NCI-H1105 (cell line): ENCODE data around the gene LSM5.
"Not testable (repeated sequence)": the region's sequence is repeated elsewhere in the genome, so short reads cannot be mapped to it uniquely, and the experiment has no call there.

ENCODE experiments used
- DNase-seq: peaks from one replicate; lab custom pipeline; 2025; lab: John Stamatoyannopoulos, UW

Gene LSM5

DNA sequence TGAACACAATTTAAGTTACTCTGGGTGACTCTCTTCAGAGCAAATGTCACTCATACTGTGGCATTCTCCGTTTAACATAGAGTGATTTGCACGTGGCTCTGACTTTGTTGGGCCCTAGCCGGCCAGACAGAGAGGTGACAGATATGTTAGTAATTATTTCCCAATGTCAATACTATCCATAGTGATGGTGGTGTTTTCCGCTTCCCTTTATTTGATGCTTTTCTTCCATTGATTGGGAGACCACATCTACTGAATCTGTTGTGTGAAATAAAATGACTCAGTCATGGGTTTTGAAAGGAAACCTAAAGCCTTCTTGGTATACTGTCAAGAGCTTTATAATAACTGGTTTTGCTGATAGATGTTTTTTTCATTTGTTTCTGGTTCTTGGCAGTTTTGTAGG, 12.5 kb upstream of the LSM5 start:
- DNase-seq, result no peak

DNA sequence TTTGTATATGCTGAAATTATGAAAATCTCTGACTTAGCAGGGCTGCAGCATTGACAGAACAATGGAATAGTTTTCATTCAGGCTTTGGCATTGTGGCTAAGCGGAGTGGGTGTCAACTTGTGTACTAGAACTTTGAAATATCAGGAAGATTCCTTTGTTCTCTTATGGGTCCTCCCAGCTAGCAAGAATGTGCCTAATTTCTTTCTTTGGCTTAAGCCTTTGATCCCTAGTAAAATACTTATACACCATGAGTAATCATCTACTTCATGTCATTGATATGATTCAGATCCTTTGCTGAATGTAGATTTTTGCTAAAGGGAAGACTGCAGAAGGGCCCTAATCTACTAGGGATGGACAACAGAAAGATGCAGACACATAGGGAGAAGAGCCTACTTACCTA, 11.3 kb upstream of the LSM5 start:
- DNase-seq, result no peak

DNA sequence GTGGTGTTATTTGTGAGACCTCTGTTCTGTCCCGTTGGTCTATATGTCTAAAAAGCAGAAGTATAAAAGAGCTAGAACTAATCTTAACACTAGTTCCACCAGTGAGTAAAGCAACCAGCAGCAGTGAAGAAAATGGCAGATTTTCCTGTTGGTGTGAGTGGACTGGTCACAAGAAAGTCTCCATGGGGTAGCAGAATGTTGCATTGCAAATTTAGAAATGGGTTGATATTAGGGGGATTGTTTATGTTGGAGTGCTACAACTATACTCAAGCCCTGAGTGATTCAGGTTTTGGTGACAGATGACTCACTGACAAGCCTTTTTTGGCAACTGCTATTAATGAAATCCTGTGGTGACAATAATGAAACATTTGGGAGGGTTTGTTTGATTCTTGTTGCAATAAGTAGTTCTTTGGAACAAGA, 10.8 kb upstream of the LSM5 start:
- no peak for DNase-seq

DNA sequence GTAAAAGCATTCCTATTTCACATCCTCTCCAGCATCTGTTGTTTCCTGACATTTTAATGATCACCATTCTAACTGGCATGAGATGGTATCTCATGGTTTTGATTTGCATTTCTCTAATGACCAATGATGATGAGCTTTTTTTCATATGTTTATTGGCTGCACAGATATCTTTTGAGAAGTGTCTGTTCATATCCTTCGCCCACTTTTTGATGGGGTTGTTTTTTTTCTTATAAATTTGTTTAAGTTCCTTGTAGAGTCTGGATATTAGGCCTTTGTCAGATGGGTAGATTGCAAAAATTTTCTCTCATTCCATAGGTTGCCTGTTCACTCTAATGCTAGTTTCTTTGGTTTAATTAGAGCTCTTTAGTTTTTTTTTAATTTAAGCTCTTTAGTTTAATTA, 10.0 kb upstream of the LSM5 start:
- DNase-seq, result not testable (repeated sequence)

DNA sequence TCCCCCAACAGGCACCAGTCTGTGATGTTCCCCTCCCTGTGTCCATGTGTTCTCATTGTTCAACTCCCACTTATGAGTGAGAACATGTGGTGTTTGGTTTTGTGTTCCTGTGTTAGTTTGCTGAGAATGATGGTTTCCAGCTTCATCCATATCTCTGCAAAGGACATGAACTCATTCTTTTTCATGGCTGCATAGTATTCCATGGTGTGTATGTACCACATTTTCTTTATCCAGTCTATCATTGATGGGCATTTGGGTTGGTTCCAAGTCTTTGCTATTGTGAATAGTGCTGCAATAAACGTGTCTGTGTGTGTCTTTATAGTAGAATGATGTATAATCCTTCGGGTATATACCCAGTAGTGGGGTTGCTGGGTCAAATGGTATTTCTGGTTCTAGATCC, 9.6 kb upstream of the LSM5 start:
- not testable (repeated sequence) for DNase-seq

DNA sequence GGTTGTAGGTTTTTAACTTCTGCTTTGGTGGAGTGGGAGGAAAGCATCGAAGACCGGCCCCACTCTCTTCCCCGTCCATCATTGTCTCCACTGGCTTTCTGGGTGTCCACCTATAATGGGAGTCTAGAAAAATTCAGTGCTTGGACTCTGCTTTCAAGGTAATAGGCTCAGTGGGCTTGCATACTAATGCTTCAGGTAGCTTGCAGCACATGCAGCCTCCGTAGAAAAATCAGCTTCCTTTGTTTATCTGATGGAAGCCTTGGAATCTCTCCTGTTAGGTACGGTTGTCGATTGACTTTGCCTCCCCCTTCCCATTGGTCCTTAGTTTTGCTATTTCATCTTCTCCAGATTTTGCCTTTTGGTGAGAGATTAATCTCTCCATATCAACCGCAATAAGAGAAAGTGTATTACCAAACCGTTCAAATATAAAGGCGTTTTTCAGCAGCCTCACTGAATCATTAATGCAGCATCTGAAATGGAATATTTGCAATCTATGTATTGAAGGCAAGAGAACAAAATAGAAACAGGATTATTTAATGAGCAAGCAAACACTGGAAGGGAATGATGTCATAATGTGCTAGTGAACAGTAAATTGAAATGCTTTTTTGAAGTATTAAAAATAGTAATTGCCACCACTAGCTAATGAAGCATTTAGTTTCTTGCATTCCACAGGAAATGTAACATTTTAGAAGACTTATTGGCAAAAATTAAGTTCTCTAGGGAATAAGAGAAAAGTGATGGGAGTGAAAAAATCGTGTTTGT, 6.1 kb upstream of the LSM5 start:
- peak; percentile 22 for DNase-seq

DNA sequence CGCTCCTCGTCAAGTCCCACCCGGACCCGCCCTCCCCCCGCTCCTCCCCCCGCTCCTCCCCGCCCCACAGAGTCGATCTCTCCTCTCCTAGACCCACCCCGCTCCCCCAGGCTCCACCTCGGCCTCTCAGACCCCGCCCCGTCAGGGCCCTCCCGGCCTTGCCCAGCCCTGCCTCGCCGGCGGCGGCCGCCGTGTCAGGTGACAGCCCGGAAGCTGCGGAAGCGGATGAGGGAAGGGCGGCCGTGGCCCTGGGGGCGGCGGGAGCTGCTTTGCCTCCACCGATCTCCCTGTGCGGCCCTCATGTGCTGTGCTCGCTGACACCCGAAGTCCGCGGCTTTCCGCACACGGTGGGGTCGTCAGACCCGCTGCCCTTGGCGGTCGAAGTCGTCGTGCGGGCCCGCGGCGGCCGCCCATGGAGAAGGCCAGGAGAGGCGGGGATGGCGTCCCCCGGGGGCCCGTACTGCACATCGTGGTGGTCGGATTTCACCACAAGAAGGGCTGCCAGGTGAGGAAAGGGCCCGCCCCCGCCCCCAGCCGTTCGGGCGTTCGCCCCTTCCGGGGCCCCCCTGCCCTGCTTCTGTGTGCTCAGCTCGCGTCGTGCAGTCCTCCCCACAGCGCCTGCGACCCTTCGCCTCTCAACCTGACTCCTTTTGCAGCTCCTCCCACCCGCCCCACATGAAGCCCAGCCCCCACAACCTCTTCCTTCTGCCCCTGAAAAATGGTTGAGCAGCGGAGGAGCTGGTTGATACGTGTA, 5.3 kb upstream of the LSM5 start, which contains the start of gene AVL9:
AVL9 (plus strand) TSS at position 192 of the 754 bp plus-strand sequence; CDS start at position 413, 221 bp downstream.
- DNase-seq, result peak; percentile 95

DNA sequence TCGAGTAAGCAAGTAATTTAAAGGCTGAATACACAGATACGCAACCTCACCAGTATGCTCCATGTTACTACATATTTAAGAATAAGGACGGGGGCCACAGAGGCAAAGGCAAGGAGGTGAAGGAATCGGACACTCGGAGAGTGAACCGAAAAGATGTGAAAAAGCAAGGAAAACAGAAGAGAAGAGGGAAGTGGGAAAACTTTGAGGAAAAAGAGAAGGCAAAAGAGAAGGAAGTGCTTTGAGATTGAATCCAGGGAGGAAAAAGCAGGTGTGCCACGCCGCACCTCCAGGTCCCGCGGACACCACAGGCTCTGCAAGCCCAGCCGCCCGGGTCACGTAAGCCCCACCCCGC, 4.7 kb upstream of the LSM5 start:
- no peak for DNase-seq

DNA sequence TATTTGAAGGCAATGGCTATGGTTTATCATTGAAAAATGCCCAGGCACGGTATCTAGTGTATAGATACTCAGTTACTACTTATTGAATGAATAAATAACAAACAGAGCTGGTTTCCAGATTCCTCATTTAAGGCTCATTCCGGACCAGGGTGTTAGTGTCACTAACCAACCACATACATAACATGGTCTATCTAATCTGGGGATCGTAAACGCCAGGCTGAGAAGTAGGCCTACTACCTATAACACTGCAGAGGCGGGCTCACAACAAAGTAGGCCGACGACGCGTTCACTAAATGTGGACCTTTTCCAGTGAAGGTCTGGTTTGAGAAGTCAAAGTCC, 423 bp downstream of the LSM5 start:
- no peak for DNase-seq

DNA sequence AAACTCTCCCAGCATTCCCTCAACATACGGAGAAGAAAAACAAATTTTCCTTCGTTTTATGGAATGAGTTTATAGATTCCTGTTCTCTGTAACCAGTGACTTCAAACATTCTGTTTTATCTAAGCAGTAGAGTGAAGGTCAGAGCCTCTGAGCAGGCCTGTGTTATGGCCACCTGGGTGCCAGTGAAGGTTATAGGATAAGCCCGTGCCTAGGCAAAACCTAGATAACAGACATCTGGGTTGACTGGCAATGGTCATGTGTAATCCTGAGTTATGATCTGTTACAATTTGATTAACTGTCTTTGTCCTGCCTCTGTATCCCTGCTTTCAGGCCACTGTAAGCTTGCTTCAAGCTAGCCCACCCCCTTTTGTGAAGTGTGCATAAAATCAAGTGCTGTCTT, 8.3 kb downstream of the LSM5 start:
- no peak for DNase-seq

DNA sequence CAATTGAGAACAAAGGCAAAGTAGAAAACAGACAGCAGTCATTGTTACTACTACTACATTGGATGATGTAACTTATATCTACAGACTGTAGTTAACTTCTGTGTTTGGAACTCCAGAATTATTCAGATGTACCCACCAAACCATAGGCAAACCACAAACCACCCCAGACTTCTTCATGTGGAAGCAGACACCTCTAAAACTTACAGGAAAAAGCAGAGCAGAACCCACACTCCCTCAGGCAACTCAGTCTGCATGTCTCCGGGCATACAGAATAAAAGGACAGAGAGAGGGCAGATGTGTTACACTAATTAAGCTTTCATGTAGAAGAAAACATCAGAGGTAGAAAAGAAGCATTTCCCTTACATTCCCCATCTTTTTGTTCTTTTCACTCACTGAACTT, 9.0 kb downstream of the LSM5 start:
- DNase-seq, result no peak

DNA sequence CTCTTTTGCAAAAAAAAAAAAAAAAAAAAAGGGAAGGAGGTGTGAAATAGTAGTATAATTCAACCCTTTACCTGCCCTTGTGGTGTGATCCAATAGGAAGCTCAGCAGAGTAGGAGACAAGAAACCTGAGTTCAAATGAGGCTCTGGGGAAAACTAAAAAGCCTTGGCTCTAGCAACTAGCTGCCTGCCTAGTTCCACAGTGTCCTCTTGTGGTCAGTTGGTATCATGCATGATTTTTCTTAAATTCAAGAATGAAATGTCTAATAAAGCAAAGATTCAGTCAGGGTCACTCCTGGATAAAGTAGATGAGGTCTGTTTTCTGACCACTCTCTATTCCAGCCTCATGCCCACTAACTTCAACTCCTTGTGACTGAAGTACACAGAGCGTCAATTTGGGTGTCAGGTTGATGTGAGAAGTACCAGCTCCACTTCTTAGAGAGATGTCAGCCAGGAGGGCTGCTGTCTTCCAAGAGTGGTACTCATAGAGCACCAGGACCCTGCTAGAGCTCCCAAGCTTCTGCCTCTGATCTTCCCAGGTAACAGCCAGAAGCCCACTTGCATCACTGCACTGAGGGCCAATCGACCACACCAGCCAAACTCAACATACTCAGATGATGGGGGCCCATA, 10.5 kb downstream of the LSM5 start:
- peak; percentile 17 for DNase-seq

DNA sequence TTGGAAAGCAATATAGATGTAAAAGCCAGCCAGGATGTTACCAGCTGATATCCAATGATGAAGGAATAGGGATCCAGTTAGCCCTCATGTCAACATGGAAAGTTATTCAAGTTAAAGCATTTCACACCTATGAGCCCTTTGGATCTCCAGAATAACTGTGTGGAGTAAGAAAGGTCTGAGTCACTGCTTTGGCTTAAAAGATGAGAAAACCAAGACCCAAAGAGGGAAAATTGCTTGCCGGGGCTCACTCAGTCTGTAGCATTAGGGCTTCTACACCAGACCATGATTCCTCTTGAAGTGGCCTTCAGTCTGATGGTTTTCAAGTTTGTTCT, 12.6 kb downstream of the LSM5 start:
- no peak for DNase-seq

DNA sequence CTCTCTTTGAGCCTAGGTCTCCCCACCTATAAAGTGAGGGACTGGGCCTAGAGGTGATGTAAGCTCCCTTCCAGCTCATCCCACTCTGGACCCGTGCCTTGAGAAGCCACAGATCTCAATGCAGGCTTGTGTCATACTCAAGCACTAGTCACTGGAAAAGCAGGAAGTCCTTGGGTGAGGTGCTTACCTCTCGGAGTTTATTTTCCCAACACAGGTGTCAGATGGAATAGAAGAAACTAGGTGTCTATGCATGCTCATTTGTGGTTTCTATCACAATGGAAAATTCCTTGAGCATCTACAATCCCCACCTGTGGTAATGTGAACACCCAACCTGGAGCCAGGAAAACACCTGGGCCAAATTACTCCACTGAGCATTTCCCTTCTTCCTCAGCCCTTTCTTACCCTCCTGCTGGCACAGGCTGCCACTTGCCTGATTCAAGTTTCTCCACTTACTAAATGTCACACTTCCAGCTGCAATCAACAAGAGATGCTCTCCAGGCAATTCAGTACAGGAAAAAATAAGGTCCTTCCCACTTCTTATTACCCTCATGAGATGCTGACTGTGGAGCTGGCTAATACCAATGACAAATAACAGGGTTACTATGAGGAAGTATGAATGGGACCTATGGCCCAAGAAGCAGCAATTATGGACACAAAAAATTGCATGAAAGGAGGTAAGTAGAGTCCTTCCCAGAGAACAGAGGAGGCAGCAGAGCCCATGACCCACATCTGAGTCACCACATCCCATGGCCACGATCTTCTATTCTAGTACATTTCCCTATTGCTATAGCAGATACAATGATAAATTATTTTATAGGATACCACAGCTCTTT, 13.1 kb downstream of the LSM5 start:
- DNase-seq, result no peak

DNA sequence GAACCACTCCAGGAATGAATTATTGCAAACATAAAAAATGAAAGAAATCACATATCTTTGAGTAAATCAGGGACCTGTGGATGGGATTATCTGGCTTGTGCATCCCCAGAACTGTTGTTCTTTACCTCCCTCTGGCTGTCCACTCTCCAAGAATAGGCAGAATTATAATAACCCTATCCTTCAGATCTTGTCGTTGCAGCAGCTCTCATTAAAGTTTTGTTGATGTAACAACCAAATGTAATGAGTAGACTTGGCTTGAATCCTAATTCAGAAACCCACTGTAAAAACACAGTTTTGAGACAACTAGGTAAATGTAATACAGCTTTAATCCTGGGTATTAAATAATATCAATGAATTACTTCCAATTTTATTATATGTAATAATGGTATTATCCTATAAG, 16.2 kb downstream of the LSM5 start:
- DNase-seq, result no peak

DNA sequence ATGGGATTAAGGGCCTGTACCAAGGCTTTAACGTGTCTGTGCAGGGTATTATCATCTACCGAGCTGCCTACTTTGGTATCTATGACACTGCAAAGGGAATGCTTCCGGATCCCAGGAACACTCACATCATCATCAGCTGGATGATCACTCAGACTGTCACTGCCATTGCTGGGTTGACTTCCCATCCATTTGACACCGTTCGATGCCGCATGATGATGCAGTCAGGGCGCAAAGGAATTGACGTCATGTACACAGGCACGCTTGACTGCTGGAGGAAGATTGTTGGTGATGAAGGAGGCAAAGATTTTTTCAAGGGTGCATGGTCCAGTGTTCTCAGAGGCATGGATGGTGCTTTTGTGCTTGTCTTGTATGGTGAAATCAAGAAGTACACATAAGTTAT, 18.2 kb downstream of the LSM5 start:
- no peak for DNase-seq

DNA sequence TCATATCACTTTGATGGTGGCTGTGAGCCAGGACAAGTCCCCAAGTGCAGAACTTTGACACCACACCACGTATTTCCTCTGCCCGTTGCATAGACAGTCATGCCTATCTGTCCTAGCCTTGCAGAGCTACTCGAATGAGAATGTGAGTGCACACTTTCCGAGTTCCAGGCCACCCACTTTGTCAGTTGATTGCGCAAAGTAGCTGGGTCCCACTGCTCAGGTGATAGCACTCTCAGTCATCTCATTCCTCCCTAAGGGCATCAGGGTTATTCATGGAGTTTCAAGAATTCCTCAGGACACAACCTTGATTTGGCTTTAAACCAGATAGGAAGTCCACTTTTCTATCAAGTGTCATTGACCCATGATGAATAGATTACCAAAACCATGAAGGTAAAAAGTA, 19.3 kb downstream of the LSM5 start:
- DNase-seq, result no peak

DNA sequence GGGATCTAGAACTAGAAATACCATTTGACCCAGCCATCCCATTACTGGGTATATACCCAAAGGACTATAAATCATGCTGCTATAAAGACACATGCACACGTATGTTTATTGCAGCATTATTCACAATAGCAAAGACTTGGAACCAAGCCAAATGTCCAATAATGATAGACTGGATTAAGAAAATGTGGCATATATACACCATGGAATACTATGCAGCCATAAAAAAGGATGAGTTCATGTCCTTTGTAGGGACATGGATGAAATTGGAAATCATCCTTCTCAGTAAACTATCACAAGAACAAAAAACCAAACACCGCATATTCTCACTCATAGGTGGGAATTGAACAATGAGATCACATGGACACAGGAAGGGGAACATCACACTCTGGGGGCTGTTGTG, 20.2 kb downstream of the LSM5 start:
- not testable (repeated sequence) for DNase-seq

DNA sequence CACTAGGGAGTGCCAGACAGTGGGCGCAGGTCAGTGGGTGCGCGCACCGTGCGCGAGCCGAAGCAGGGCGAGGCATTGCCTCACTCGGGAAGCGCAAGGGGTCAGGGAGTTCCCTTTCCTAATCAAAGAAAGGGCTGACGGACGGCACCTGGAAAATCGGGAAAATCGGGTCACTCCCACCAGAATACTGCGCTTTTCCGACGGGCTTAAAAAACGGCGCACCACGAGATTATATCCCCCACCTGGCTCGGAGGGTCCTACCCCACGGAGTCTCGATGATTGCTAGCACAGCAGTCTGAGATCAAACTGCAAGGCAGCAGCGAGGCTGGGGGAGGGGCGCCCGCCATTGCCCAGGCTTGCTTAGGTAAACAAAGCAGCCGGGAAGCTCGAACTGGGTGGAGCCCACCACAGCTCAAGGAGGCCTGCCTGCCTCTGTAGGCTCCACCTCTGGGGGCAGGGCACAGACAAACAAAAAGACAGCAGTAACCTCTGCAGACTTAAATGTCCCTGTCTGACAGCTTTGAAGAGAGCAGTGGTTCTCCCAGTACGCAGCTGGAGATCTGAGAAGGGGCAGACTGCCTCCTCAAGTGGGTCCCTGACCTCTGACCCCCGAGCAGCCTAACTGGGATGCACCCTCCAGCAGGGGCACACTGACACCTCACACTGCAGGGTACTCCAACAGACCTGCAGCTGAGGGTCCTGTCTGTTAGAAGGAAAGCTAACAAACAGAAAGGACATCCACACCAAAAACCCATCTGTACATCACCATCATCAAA, 25.4 kb downstream of the LSM5 start:
- DNase-seq, result not testable (repeated sequence)

DNA sequence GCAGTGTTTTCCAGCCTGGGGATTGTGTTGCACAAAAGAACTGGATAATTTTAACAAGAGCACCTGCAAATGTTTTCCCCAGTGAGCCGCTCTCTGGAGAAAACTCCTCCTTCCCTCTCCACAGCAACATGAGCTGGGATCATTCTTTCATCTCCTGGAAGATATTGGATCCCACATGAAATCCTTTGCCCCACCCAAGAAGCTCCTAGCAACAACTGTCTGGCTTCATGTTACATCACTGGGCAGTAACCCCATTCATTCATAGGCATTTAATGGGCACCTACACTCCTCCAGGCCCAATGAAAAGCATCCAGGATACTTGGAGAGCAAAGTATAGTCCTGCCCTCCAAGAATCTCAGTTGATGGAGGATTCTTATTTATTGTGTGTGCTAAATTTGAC, 27.2 kb downstream of the LSM5 start:
- DNase-seq, result no peak

DNA sequence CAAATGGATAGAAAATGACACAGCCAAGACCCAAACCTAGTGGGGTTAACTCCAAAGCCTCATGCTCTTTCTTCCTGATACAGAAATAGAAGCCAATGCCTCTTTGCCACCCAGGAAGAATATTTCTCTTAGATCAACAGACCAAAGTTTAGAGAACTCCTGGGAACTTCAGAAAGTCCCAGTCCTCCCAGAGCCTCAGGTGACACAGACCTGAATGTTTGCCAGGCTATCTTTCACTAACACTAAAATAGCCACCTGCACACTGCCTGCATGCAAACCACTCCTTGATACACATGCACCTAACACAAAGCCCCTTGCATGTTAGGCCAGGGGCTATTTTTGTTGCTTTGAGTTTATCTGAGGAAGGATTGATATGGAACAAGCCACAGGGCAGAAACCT, 27.7 kb downstream of the LSM5 start:
- DNase-seq, result no peak

DNA sequence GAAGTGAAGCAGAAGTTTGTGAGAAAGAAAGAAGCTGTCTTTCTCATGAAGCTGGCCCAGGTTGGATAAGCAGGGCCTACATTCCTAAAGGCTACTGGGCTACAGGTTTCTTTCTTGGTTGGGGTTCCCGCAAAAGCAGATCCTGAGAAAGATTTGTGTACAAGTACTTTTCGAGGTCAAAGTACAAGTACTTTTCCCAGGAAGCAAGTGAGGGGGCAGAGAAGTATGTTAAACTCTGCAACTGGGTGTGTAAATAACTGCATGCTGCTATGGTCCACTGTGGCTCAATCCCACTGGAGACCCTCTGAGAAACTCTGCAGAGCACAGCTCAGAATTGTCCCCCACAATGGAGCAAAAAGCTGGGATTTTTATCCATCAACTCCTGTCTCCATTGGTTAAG, 28.7 kb downstream of the LSM5 start:
- no peak for DNase-seq
